ENCODE data around the gene HAAO. TPM values are rescaled to one million over a fixed set of nuclear protein-coding genes. Genes with fewer than 3 reads are reported as not detected.

HAAO gene
- total RNA-seq, 1 donor from 2014 or later = 6.4 TPM

DNA sequence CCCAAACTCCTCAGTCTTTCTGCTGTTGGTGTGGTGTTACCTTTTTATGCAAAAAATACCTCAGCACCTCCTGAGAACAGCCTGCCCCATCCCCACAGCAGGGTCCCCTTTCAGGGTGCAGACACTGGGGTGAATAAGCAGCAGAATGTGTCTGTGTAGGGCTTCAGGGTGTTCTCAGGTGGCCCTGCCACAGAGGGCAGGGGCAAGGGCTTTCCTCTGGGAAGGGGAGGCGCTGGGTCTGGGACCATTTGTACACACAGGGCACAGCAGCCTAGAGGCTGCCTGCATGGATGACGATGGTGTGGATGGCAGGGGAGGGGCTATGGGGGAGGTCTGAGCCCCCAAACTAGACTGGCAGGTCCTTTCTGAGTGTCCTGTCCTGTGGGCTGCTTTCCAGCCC, 2.6 kb downstream of the HAAO start:
- TF ChIP-seq, protein P1, sequence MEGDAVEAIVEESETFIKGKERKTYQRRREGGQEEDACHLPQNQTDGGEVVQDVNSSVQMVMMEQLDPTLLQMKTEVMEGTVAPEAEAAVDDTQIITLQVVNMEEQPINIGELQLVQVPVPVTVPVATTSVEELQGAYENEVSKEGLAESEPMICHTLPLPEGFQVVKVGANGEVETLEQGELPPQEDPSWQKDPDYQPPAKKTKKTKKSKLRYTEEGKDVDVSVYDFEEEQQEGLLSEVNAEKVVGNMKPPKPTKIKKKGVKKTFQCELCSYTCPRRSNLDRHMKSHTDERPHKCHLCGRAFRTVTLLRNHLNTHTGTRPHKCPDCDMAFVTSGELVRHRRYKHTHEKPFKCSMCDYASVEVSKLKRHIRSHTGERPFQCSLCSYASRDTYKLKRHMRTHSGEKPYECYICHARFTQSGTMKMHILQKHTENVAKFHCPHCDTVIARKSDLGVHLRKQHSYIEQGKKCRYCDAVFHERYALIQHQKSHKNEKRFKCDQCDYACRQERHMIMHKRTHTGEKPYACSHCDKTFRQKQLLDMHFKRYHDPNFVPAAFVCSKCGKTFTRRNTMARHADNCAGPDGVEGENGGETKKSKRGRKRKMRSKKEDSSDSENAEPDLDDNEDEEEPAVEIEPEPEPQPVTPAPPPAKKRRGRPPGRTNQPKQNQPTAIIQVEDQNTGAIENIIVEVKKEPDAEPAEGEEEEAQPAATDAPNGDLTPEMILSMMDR (IDR thresholded peaks at IDR 0.05) = no peak
- ATAC-seq = no peak
- H3K27ac ChIP-seq = no peak overlapping the region

DNA sequence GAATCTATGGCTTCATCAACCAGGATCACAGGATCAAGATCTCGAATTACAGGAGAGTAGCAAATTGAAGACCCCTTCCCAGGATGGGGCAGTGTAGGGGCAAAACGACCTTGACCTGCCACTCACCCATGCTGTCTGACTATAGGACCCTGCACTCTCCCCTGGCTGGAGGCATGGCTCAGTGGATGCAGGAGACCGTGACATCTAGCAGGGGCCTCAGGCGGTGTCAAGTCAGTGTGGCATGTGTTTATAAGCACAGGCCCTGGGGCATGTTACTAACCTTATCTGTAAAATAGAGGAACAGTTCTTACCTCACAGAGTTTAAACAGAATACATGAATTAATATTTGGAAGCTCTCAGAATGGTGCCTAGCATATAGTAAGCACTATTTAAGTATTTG, 3.5 kb downstream of the HAAO start:
- Histone ChIP-seq H3K27ac (no peak overlapping the region), H3K27me3 (no peaks in the 10 kb centered on the region), H3K4me3 (no peak overlapping the region), H3K9me3 (no peaks in the 10 kb centered on the region), H3K4me1 (peaks cover 5% of the 10 kb centered on the region), H3K36me3 (no peaks in the 10 kb centered on the region)
- intact Hi-C loops (cut with DNase I) = no loop called here
- no peak for DNase-seq
- no peak for ATAC-seq
- TF ChIP-seq, protein P1 (IDR thresholded peaks at IDR 0.05) = no peak

More for the DNA sequence above, 2.6 kb downstream of the HAAO start:
- DNase-seq = no peak
- Histone ChIP-seq H3K27me3 (no peaks in the 10 kb centered on the region), H3K36me3 (no peaks in the 10 kb centered on the region), H3K4me3 (no peak overlapping the region), H3K9me3 (no peaks in the 10 kb centered on the region), H3K4me1 (peaks cover 5% of the 10 kb centered on the region)
- intact Hi-C loops (cut with DNase I) = no loop called here

DNA sequence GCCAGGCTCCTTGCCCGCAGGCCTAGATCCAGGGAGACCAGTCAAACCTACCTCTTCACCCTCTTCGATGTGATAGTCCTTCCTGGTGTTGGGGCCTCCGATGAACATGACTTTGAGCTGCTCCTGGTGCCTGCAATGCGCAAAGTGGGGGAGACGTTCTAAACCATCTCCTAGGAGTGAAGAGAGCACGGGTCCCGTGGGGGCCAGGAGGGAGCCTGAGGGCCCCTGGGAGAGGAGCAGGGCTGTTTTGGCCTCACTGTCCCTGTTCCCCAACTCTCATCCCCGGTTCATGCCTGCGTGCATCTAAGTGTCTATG, 3.9 kb downstream of the HAAO start:
- Histone ChIP-seq H3K27ac (no peak overlapping the region), H3K4me3 (no peak overlapping the region), H3K27me3 (no peaks in the 10 kb centered on the region), H3K9me3 (no peaks in the 10 kb centered on the region), H3K4me1 (peaks cover 5% of the 10 kb centered on the region), H3K36me3 (no peaks in the 10 kb centered on the region)
- TF ChIP-seq, protein P1 (IDR thresholded peaks at IDR 0.05) = no peak
- no peak for DNase-seq
- intact Hi-C loops (cut with DNase I) = no loop called here
- ATAC-seq = no peak

DNA sequence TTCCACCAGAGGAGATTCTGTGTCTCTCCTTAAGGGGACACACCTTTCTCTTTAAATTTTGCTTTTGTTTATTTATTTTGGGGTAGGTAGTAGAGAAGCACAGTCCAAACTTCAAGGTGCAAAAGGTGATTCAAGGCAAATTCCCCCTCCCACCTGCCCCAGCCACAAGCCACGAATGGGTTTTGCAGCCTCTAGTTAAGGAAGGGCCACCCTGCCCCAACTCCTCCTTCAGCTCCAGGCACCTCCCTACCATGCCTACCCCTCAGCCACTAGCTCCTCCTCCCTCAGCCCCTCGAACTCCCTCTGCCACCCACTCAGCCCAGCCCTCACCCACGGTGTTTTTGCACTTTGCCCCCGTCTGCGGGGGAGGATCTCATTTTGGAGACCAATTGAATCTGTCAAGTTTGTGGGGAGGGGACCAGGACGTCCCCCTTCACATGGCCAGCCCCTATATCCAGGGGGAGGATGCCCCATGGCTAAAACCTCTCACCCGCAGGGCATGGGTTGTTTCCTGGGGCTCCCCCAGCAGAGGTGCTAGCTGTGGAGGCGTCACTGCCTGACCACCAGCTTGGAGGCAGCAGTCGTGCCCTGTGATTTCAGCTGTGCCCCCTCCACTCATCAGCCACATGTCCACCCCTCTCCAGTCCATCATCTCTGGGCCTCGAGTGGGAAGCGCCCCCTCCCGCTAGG, 4.5 kb downstream of the HAAO start:
- Histone ChIP-seq H3K9me3 (no peaks in the 10 kb centered on the region), H3K27ac (no peak overlapping the region), H3K4me3 (no peak overlapping the region), H3K4me1 (peaks cover 5% of the 10 kb centered on the region), H3K27me3 (no peaks in the 10 kb centered on the region), H3K36me3 (no peaks in the 10 kb centered on the region)
- intact Hi-C loops (cut with DNase I) = no loop called here
- TF ChIP-seq, protein P1 (IDR thresholded peaks at IDR 0.05) = no peak
- DNase-seq (no peak), ATAC-seq (no peak)

DNA sequence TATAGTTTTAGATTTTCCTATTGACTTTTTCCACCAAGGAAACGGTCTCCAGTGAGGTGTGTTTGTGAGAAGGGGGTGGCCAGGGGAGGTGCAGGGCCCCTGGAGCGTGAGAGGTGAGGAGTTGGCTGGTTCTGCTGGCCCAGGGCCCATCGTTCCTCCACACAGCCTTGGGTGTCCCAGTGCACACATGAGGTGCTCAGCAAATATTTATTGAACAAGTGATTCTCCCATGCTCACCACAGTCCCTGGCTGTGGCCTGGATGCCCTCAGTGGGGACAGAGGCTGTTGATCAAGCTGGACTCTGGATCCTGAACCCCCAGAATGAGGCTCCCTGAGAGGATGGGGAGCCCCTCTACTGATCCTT, 5.0 kb downstream of the HAAO start:
- Histone ChIP-seq H3K27me3 (no peaks in the 10 kb centered on the region), H3K4me3 (no peak overlapping the region), H3K9me3 (no peaks in the 10 kb centered on the region), H3K4me1 (peaks cover 5% of the 10 kb centered on the region), H3K27ac (no peak overlapping the region), H3K36me3 (no peaks in the 10 kb centered on the region)
- TF ChIP-seq, protein P1 (IDR thresholded peaks at IDR 0.05) = no peak
- intact Hi-C loops (cut with DNase I) = no loop called here
- DNase-seq (no peak), ATAC-seq (no peak)

Measured in upper lobe of right lung (tissue), 1 donor.